GM12801 (cell line): ENCODE measurements around the gene ZNF841.

Source experiments
- CTCF ChIP-seq: IDR thresholded peaks from one replicate; pipeline ENCODE4 v1.5.1; 2011; ENCODE audit warnings: control low read depth; ENCODE audit not compliant: insufficient read length; ENCODE audit errors: extremely low read depth

The ZNF841 gene

GRCh38 chr19:52095172-52096014 lies at the start of gene ZNF841:
Gene ZNF841 (minus strand): TSS chr19:52095765. CDS start chr19:52084801, 10,964 bp downstream.
- no peak for TF ChIP-seq CTCF

- TF ChIP-seq CTCF = no peak
These were observed 46.5 kb upstream of the ZNF841 start for GRCh38 chr19:52142001-52142595.

GRCh38 chr19:52141203-52141602 lies 45.6 kb upstream of the ZNF841 start:
- TF ChIP-seq CTCF = no peak

- TF ChIP-seq CTCF = no peak
These were observed 44.6 kb upstream of the ZNF841 start for GRCh38 chr19:52140032-52140710.

GRCh38 chr19:52139252-52140031 lies 43.9 kb upstream of the ZNF841 start, which contains the start of gene ZNF616:
Gene ZNF616 (minus strand): TSS chr19:52139938. CDS start chr19:52130512, 9,426 bp downstream.
- TF ChIP-seq CTCF = no peak

- no peak for TF ChIP-seq CTCF
These were observed 43.4 kb upstream of the ZNF841 start for GRCh38 chr19:52138983-52139251.
